IMR-90 (cell line): ENCODE results near the gene KLHDC10. TPM values are rescaled to one million over a fixed set of nuclear protein-coding genes. Genes with fewer than 3 reads are reported as not detected.

ENCODE experiments used
- ATAC-seq: fragments of 200-7000 bp; cut with Tn5 transposase; 2 replicates; pipeline ENCODE4 v1.9.1; 2020; ENCODE audit warnings: low read depth, mild to moderate bottlenecking, moderate library complexity
- BruUV-seq: library from RNA; stranded (reverse); fragments of 400-500 nt; replicated peaks from 2 replicates; lab custom pipeline; 2021; lab: Mats Ljungman, UMichigan
- CTCF ChIA-PET: fragments of 300-600 bp; formaldehyde crosslinking; extraction: SDS; loops from one replicate; lab custom pipeline; 2021; ENCODE audit warnings: antibody characterized with exemption; lab: Yijun Ruan, JAX
- POLR2A ChIA-PET: fragments of 300-600 bp; sonication (Branson Sonifier 250); formaldehyde crosslinking; loops from one replicate; lab custom pipeline; 2022; ENCODE audit warnings: antibody characterized with exemption; ENCODE audit not compliant: unreplicated experiment; lab: Charles Lee
- DNase-seq: peaks from one replicate; pipeline ENCODE4 v3.0.0; 2013
- H2AFZ ChIP-seq: replicated peaks from 2 replicates; pipeline ENCODE3; 2013; ENCODE audit warnings: low read length, mild to moderate bottlenecking; ENCODE audit not compliant: poor library complexity
- H2AK5ac ChIP-seq: 2 replicates; pipeline ENCODE4 v1.6.1; 2013; ENCODE audit warnings: low read depth, low read length, inconsistent platforms
- H2AK9ac ChIP-seq: replicated peaks from 2 replicates; pipeline ENCODE3; 2013; ENCODE audit warnings: mild to moderate bottlenecking, low read depth, low read length, moderate library complexity; ENCODE audit not compliant: poor library complexity
- H2BK120ac ChIP-seq: 2 replicates; pipeline ENCODE4 v1.6.1; 2013; ENCODE audit warnings: low read depth, low read length, inconsistent platforms
- H2BK15ac ChIP-seq: 3 replicates; pipeline ENCODE4 v1.6.1; 2013; ENCODE audit warnings: low read depth, low read length, inconsistent platforms
- H2BK20ac ChIP-seq: 2 replicates; pipeline ENCODE4 v1.6.1; 2013; ENCODE audit warnings: low read depth, mild to moderate bottlenecking, inconsistent platforms, low read length, moderate library complexity
- H2BK5ac ChIP-seq: 2 replicates; pipeline ENCODE4 v1.6.1; 2013; ENCODE audit warnings: mild to moderate bottlenecking, low read depth, low read length, inconsistent platforms; ENCODE audit not compliant: poor library complexity, severe bottlenecking
- H3K14ac ChIP-seq: replicated peaks from 2 replicates; pipeline ENCODE4 v1.6.1; 2013; ENCODE audit warnings: low read depth, low read length, inconsistent platforms
- H3K18ac ChIP-seq: 2 replicates; pipeline ENCODE4 v1.6.1; 2013; ENCODE audit warnings: low read depth, low read length, control low read depth
- H3K23ac ChIP-seq: 2 replicates; pipeline ENCODE4 v1.6.1; 2013; ENCODE audit warnings: low read depth, low read length, inconsistent platforms
- H3K27ac ChIP-seq: 2 replicates; pipeline ENCODE4 v1.5.1; 2013; ENCODE audit warnings: mild to moderate bottlenecking, control low read depth, low read length; ENCODE audit not compliant: insufficient read depth
- H3K27me3 ChIP-seq: 2 replicates; pipeline ENCODE4 v1.6.1; 2013; ENCODE audit warnings: low read length; ENCODE audit not compliant: control insufficient read depth, insufficient read depth
- H3K36me3 ChIP-seq: 2 replicates; pipeline ENCODE4 v1.6.1; 2013; ENCODE audit warnings: low read length, mixed read lengths; ENCODE audit not compliant: control insufficient read depth, insufficient read depth
- H3K4ac ChIP-seq: 2 replicates; pipeline ENCODE4 v1.6.1; 2013; ENCODE audit warnings: low read depth, low read length, inconsistent platforms
- H3K4me1 ChIP-seq: 2 replicates; pipeline ENCODE4 v1.6.1; 2013; ENCODE audit warnings: low read length, mixed read lengths; ENCODE audit not compliant: control insufficient read depth, insufficient read depth
- H3K4me2 ChIP-seq: 2 replicates; pipeline ENCODE4 v1.6.1; 2013; ENCODE audit warnings: low read depth, mild to moderate bottlenecking, control low read depth, low read length, moderate library complexity
- H3K4me3 ChIP-seq: 2 replicates; pipeline ENCODE4 v1.5.1; 2013; ENCODE audit warnings: low read depth, mild to moderate bottlenecking, control low read depth, low read length, moderate library complexity; ENCODE audit not compliant: insufficient read depth
- H3K56ac ChIP-seq: 2 replicates; pipeline ENCODE4 v1.6.1; 2013; ENCODE audit warnings: low read length, inconsistent platforms; ENCODE audit not compliant: insufficient read depth; ENCODE audit errors: extremely low read depth
- H3K79me1 ChIP-seq, 2 experiments: 2 replicates each; pipeline ENCODE4 v1.6.1; 2013; ENCODE audit warnings: low read length in 2 of 2, inconsistent platforms in 1 of 2, low read depth in 1 of 2
- H3K9ac ChIP-seq: 2 replicates; pipeline ENCODE4 v1.6.1; 2013; ENCODE audit warnings: low read depth, low read length, control low read depth
- H3K9me1 ChIP-seq: 2 replicates; pipeline ENCODE4 v1.6.1; 2013; ENCODE audit warnings: low read length, inconsistent platforms; ENCODE audit not compliant: insufficient read depth
- H3K9me3 ChIP-seq: 2 replicates; pipeline ENCODE4 v1.6.1; 2013; ENCODE audit warnings: low read length; ENCODE audit not compliant: control insufficient read depth, insufficient read depth
- H4K20me1 ChIP-seq: 2 replicates; pipeline ENCODE4 v1.6.1; 2013; ENCODE audit warnings: low read length, inconsistent platforms; ENCODE audit not compliant: insufficient read depth
- H4K5ac ChIP-seq: 2 replicates; pipeline ENCODE4 v1.6.1; 2013; ENCODE audit warnings: mild to moderate bottlenecking, low read depth, low read length, control low read depth
- H4K8ac ChIP-seq, 2 experiments: 2 replicates each; pipeline ENCODE4 v1.6.1; 2013; ENCODE audit warnings: low read depth in 2 of 2, low read length in 2 of 2, control low read depth in 1 of 2, inconsistent platforms in 1 of 2
- H4K91ac ChIP-seq: 2 replicates; pipeline ENCODE4 v1.6.1; 2013; ENCODE audit warnings: low read depth, low read length, inconsistent platforms; ENCODE audit not compliant: insufficient read depth
- FOS ChIP-seq: fragments of 150-350 bp; IDR thresholded peaks from 2 replicates; pipeline ENCODE4 v1.6.1; 2016; ENCODE audit warnings: low read depth, low read length
- MAFK ChIP-seq: IDR thresholded peaks from 2 replicates; pipeline ENCODE4 v1.6.1; 2012; ENCODE audit warnings: low read depth, low read length, improper control_type of control experiment
- WGBS, 2 experiments: methylation state at CpG; one replicate each; pipeline versions ENCODE4 v1.1.5 to v1.1.7; 2013; ENCODE audit warnings: missing lambda C conversion rate in 2 of 2; ENCODE audit not compliant: insufficient read length in 1 of 2; ENCODE audit errors: extremely low coverage in 2 of 2; 5-methylcytosine and 5-hydroxymethylcytosine counted together
- dilution Hi-C: fragments of 300-500 bp; cut with HindIII; formaldehyde crosslinking; loops from one replicate; pipeline ENCODE4 v1.14.3; 2018; ENCODE audit warnings: low sequenced_read_pairs; ENCODE audit not compliant: unreplicated experiment
- in situ Hi-C: fragments of 300-500 bp; cut with MboI; formaldehyde crosslinking; loops from 3 replicates; pipeline ENCODE4 v1.14.3; 2019; ENCODE audit warnings: low sequenced_read_pairs, inconsistent platforms, mixed read lengths
- intact Hi-C: fragments of 100-400 bp; cut with micrococcal nuclease; formaldehyde crosslinking; loops from 2 replicates; pipeline ENCODE4 v1.10.0; 2022
- polyA plus RNA-seq, 3 experiments: library from polyadenylated mRNA; depleted of rRNA; stranded (reverse); fragments of >200 nt; gene quantifications; 2 replicates each; pipeline ENCODE4 v1.2.3, GENCODE V29; 2012; ENCODE audit warnings: low replicate concordance in 1 of 3
- total RNA-seq: library from RNA; depleted of rRNA; stranded (reverse); fragments of >200 nt; gene quantifications from 2 replicates; pipeline ENCODE4 v1.2.3, GENCODE V29; 2012

Gene KLHDC10
- total and polyA plus RNA-seq, 2 of the 4 experiments (the other 2 are of a cell fraction) = 12.4 to 27.1 TPM

GRCh38 chr7:130021105-130021834 is 49.1 kb upstream of the KLHDC10 start:
- Histone ChIP-seq H3K27me3 (no peaks in the 10 kb centered on the region), H3K36me3 (peaks cover 41% of the 10 kb centered on the region), H4K20me1 (no peaks in the 10 kb centered on the region), H3K27ac (no peak overlapping the region), H4K5ac (no peak overlapping the region), H3K9ac (no peak overlapping the region), H3K4ac (no peak overlapping the region), H3K9me3 (no peaks in the 10 kb centered on the region), H4K91ac (no peak overlapping the region), H3K4me2 (no peak overlapping the region), H3K14ac (no peak overlapping the region), H3K9me1 (no peaks in the 10 kb centered on the region), H2BK15ac (no peak overlapping the region), H2AK9ac (no peak overlapping the region), H3K4me3 (no peak overlapping the region), H3K56ac (no peak overlapping the region), H3K18ac (no peak overlapping the region), H4K8ac (no peak overlapping the region), H2BK20ac (no peak overlapping the region), H3K23ac (no peak overlapping the region), H2AFZ (no peak overlapping the region), H2BK120ac (no peak overlapping the region), H3K4me1 (no peaks in the 10 kb centered on the region), H2AK5ac (no peak overlapping the region), H3K79me1 (peaks cover 0 to 3% of the 10 kb centered on the region in 2 experiments; a peak in 1 of 4 replicates), H2BK5ac (no peak overlapping the region)
- intact Hi-C loops (no loop called here), dilution Hi-C loops (no loop called here), in situ Hi-C loops (loop anchor here (25.0 kb wide), 2 partner anchors 534 to 659 kb away; no protein-coding TSS in a partner anchor)
- DNase-seq (no peak), ATAC-seq (no peak)
- TF ChIP-seq MAFK (peak; percentile 37; the same call in 1 of the 2 replicates), FOS (no peak)
- ChIA-PET POLR2A (no interaction called here), CTCF (interaction anchor here (1.0 kb wide), 1 partner anchor 10 kb away, joined by 3 read pairs; no protein-coding TSS in a partner anchor)
- WGBS, 2 experiments = 85% methylated on average over 5 of the region's 10 CpGs; no CpG with 5 or more reads in 1 of the 2 experiments
- BruUV-seq = no TSS peak
